ENCODE results near the gene FLT3.

Gene FLT3

GRCh38 chr13:27955014-27955591, 145.3 kb downstream of the FLT3 start:
- Histone ChIP-seq H3K27ac (ENCODE audit: low read depth, low read length) (no peak overlapping the region), H3K9me3 (ENCODE audit: insufficient read depth, low read length) (no peaks in the 10 kb centered on the region), H3K27me3 (ENCODE audit: low read length) (no peaks in the 10 kb centered on the region), H3K4me3 (ENCODE audit: insufficient read depth, low read length, poor library complexity, severe bottlenecking) (no peak overlapping the region), H3K9me2 (replicated peaks; ENCODE audit: insufficient read depth, low read length) (no peaks in the 10 kb centered on the region), H3K36me3 (ENCODE audit: low read length) (no peaks in the 10 kb centered on the region), H3K9ac (ENCODE audit: low read length) (no peak overlapping the region), H3K4me2 (ENCODE audit: low read depth, low read length, poor library complexity, severe bottlenecking) (no peak overlapping the region), H4K20me1 (ENCODE audit: low read depth, low read length) (no peaks in the 10 kb centered on the region), H2AFZ (ENCODE audit: low read depth, low read length, severe bottlenecking) (no peak overlapping the region), H3F3A (ENCODE audit: insufficient read depth) (no peaks in the 10 kb centered on the region), H3K79me2 (ENCODE audit: insufficient read depth, low read length) (no peaks in the 10 kb centered on the region)
- TF ChIP-seq CTCF (IDR thresholded peaks at IDR 0.05; ENCODE audit: insufficient read depth, low read length, poor library complexity, severe bottlenecking): no peak
- TF ChIP-seq EZH2phosphoT487 (conservative IDR thresholded peaks at IDR 0.05; ENCODE audit: low read length): no peak

GRCh38 chr13:27954406-27954851, 145.9 kb downstream of the FLT3 start:
- Histone ChIP-seq H3K36me3 (ENCODE audit: low read length) (no peaks in the 10 kb centered on the region), H3F3A (ENCODE audit: insufficient read depth) (no peaks in the 10 kb centered on the region), H3K27ac (ENCODE audit: low read depth, low read length) (no peak overlapping the region), H3K4me3 (ENCODE audit: insufficient read depth, low read length, poor library complexity, severe bottlenecking) (no peak overlapping the region), H2AFZ (ENCODE audit: low read depth, low read length, severe bottlenecking) (no peak overlapping the region), H4K20me1 (ENCODE audit: low read depth, low read length) (no peaks in the 10 kb centered on the region), H3K9ac (ENCODE audit: low read length) (no peak overlapping the region), H3K9me3 (ENCODE audit: insufficient read depth, low read length) (no peaks in the 10 kb centered on the region), H3K9me2 (replicated peaks; ENCODE audit: insufficient read depth, low read length) (no peaks in the 10 kb centered on the region), H3K4me2 (ENCODE audit: low read depth, low read length, poor library complexity, severe bottlenecking) (no peak overlapping the region), H3K27me3 (ENCODE audit: low read length) (no peaks in the 10 kb centered on the region), H3K79me2 (ENCODE audit: insufficient read depth, low read length) (no peaks in the 10 kb centered on the region)
- TF ChIP-seq EZH2phosphoT487 (conservative IDR thresholded peaks at IDR 0.05; ENCODE audit: low read length): no peak
- no peak for TF ChIP-seq CTCF (IDR thresholded peaks at IDR 0.05; ENCODE audit: insufficient read depth, low read length, poor library complexity, severe bottlenecking)

- Histone ChIP-seq H3K79me2 (ENCODE audit: insufficient read depth, low read length) (no peaks in the 10 kb centered on the region), H3K27me3 (ENCODE audit: low read length) (no peaks in the 10 kb centered on the region), H3K4me2 (ENCODE audit: low read depth, low read length, poor library complexity, severe bottlenecking) (peak overlapping the region; percentile 52), H2AFZ (ENCODE audit: low read depth, low read length, severe bottlenecking) (peak overlapping the region; percentile 81), H3K4me3 (ENCODE audit: insufficient read depth, low read length, poor library complexity, severe bottlenecking) (peak overlapping the region; percentile 38), H3K9me2 (replicated peaks; ENCODE audit: insufficient read depth, low read length) (no peaks in the 10 kb centered on the region), H4K20me1 (ENCODE audit: low read depth, low read length) (no peaks in the 10 kb centered on the region), H3K36me3 (ENCODE audit: low read length) (no peaks in the 10 kb centered on the region), H3K9me3 (ENCODE audit: insufficient read depth, low read length) (no peaks in the 10 kb centered on the region), H3K27ac (ENCODE audit: low read depth, low read length) (no peak overlapping the region), H3K9ac (ENCODE audit: low read length) (peak overlapping the region; percentile 38; the same call in 1 of the 2 replicates), H3F3A (ENCODE audit: insufficient read depth) (no peaks in the 10 kb centered on the region)
- peak; percentile 74 for TF ChIP-seq CTCF (IDR thresholded peaks at IDR 0.05; ENCODE audit: insufficient read depth, low read length, poor library complexity, severe bottlenecking)
- TF ChIP-seq EZH2phosphoT487 (conservative IDR thresholded peaks at IDR 0.05; ENCODE audit: low read length): no peak
These were observed 146.5 kb downstream of the FLT3 start for GRCh38 chr13:27953676-27954405.
